ENCODE results near the gene NNAT.

DNA sequence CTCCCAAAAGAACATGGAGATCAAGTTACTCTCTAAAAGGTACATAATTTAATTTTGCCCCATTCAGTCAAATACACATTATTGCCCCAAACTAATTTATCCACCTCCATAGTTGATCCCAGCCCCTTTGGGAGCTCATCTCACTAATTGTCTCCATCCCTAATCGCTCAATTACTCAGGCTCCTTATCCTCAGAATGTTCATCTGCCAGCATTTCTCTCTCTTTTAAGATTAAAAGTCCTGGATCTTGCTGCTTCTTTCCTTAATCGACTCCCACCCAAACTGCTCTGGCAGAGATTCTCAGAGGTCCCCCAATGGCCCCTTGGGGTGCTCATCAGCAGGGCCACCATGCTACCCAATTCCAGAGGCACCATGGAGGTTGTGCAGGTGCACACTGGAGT, 18.4 kb upstream of the NNAT start:
- TF ChIP-seq, protein P1, sequence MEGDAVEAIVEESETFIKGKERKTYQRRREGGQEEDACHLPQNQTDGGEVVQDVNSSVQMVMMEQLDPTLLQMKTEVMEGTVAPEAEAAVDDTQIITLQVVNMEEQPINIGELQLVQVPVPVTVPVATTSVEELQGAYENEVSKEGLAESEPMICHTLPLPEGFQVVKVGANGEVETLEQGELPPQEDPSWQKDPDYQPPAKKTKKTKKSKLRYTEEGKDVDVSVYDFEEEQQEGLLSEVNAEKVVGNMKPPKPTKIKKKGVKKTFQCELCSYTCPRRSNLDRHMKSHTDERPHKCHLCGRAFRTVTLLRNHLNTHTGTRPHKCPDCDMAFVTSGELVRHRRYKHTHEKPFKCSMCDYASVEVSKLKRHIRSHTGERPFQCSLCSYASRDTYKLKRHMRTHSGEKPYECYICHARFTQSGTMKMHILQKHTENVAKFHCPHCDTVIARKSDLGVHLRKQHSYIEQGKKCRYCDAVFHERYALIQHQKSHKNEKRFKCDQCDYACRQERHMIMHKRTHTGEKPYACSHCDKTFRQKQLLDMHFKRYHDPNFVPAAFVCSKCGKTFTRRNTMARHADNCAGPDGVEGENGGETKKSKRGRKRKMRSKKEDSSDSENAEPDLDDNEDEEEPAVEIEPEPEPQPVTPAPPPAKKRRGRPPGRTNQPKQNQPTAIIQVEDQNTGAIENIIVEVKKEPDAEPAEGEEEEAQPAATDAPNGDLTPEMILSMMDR (IDR thresholded peaks at IDR 0.05) = no peak
- no peak for TF ChIP-seq POLR2A (IDR thresholded peaks at IDR 0.05)
